HFFc6 (cell line): ENCODE results near the gene LRRC1. TPM values are rescaled to one million over a fixed set of nuclear protein-coding genes. Genes with fewer than 3 reads are reported as not detected.

ENCODE experiments used
- DNase-seq: peaks from one replicate; pipeline ENCODE4 v3.0.0-alpha.2; 2018
- H3K27ac Mint-ChIP-seq: 2 replicates; pipeline ENCODE4 v1.8.0; 2020; ENCODE audit warnings: mild to moderate bottlenecking, mixed read lengths
- H3K27me3 Mint-ChIP-seq: 2 replicates; pipeline ENCODE4 v1.8.0; 2021; ENCODE audit warnings: mild to moderate bottlenecking, moderate library complexity, mixed read lengths; ENCODE audit not compliant: insufficient read depth
- H3K36me3 Mint-ChIP-seq: 2 replicates; pipeline ENCODE4 v1.8.0; 2021; ENCODE audit warnings: low read depth, mixed read lengths
- H3K4me1 Mint-ChIP-seq: 2 replicates; pipeline ENCODE4 v1.8.0; 2020; ENCODE audit warnings: low read depth, mixed read lengths
- H3K4me3 Mint-ChIP-seq: 2 replicates; pipeline ENCODE4 v1.8.0; 2020; ENCODE audit warnings: mild to moderate bottlenecking, moderate library complexity, mixed read lengths
- H3K9me3 Mint-ChIP-seq: 2 replicates; pipeline ENCODE4 v1.8.0; 2020; ENCODE audit warnings: mild to moderate bottlenecking, mixed read lengths
- CTCF ChIP-seq: fragments of 200-600 bp; sonication (generic); IDR thresholded peaks from 2 replicates; pipeline ENCODE4 v1.5.0; 2021; ENCODE audit warnings: antibody characterized with exemption, mild to moderate bottlenecking
- total RNA-seq, 6 experiments: library from RNA; stranded (reverse); fragmentation: NEBNext Ultra II Directional; extraction: Animal tissue kit (Norgen Biotek cat#: 25700); gene quantifications; 2 replicates in 1 of 6; 3 replicates in 5 of 6; pipeline ENCODE4 v1.2.3, GENCODE V29; 2021

The LRRC1 gene
- total RNA-seq, 6 experiments from 2014 or later: 9.3 to 12.0 (median 10.8) TPM

DNA sequence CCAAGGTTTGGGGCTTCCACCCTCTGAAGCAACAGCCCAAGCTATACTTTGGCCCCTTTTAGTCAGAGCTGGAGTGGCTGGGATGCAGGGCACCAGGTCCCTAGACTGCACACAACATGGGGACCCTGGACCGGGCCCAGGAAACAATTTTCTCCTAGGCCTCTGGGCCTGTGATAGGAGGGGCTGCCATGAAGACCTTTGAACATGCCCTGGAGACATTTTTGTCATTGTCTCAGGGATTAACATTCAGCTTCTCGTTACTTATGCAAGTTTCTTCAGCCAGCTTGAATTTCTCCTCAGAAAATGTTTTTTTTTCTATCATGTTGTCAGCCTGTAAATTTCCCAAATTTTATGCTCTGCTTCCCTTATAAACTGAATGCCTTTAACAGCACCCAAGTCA, 82.3 kb downstream of the LRRC1 start:
- Mint-ChIP-seq H3K9me3 (no peaks in the 10 kb centered on the region), H3K27me3 (no peaks in the 10 kb centered on the region), H3K4me3 (no peak overlapping the region), H3K36me3 (peaks cover 9% of the 10 kb centered on the region; the same call in 1 of the 2 replicates), H3K27ac (no peak overlapping the region), H3K4me1 (peaks cover 7% of the 10 kb centered on the region)
- TF ChIP-seq CTCF: no peak
- no peak for DNase-seq

GRCh38 chr6:53878808-53879207, 84.0 kb downstream of the LRRC1 start:
- TF ChIP-seq CTCF: no peak
- no peak overlapping the region for H3K4me3 Mint-ChIP-seq
- peaks cover 13% of the 10 kb centered on the region; the same call in 1 of the 2 replicates for H3K36me3 Mint-ChIP-seq
- H3K9me3 Mint-ChIP-seq: no peaks in the 10 kb centered on the region
- no peak overlapping the region for H3K27ac Mint-ChIP-seq
- no peaks in the 10 kb centered on the region for H3K27me3 Mint-ChIP-seq
- no peak for DNase-seq
- H3K4me1 Mint-ChIP-seq: peaks cover 3% of the 10 kb centered on the region

DNA sequence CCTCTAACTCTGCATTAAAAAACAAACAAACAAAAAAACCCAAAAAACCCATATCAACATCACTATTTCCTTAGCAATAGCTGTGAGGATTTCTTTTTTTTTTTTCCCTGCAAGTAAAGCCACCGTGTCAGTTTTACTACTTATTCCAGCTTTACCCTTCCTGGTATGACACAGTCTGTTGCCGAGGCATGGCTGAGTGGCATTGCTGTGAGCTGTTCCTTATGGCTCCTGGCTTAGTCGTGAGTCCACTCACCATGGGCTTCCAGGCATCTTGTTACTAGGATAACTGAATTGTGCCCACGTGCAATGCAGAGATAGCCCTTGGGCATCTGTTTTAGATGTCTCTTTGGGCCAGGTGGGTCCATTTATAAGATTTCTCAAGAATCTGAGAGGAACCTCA, 84.8 kb downstream of the LRRC1 start:
- peak; percentile 28 for DNase-seq
- Mint-ChIP-seq H3K4me3 (no peak overlapping the region), H3K4me1 (no peaks in the 10 kb centered on the region; the same call in 1 of the 2 replicates), H3K27ac (no peak overlapping the region), H3K9me3 (no peaks in the 10 kb centered on the region), H3K36me3 (peaks cover 13% of the 10 kb centered on the region; the same call in 1 of the 2 replicates), H3K27me3 (no peaks in the 10 kb centered on the region)
- TF ChIP-seq CTCF: no peak

GRCh38 chr6:53887316-53887715, 92.5 kb downstream of the LRRC1 start:
- no peaks in the 10 kb centered on the region for H3K27me3 Mint-ChIP-seq
- H3K36me3 Mint-ChIP-seq: 0 out of 2 replicates have a peak, but pooled peaks cover 5% of the 10 kb centered on the region
- DNase-seq: no peak
- peaks cover 30% of the 10 kb centered on the region for H3K4me1 Mint-ChIP-seq
- H3K27ac Mint-ChIP-seq: no peak overlapping the region
- H3K9me3 Mint-ChIP-seq: no peaks in the 10 kb centered on the region
- no peak for TF ChIP-seq CTCF
- no peak overlapping the region for H3K4me3 Mint-ChIP-seq

GRCh38 chr6:53888931-53889330, 94.1 kb downstream of the LRRC1 start:
- Mint-ChIP-seq H3K27me3 (no peaks in the 10 kb centered on the region), H3K4me3 (no peak overlapping the region; the same call in 1 of the 2 replicates), H3K4me1 (peaks cover 32% of the 10 kb centered on the region), H3K9me3 (no peaks in the 10 kb centered on the region), H3K27ac (peak overlapping the region; percentile 14), H3K36me3 (no peaks in the 10 kb centered on the region)
- DNase-seq: peak; percentile 53
- no peak for TF ChIP-seq CTCF

GRCh38 chr6:53889365-53889764, 94.6 kb downstream of the LRRC1 start:
- Mint-ChIP-seq H3K36me3 (no peaks in the 10 kb centered on the region), H3K4me3 (no peak overlapping the region; the same call in 1 of the 2 replicates), H3K9me3 (no peaks in the 10 kb centered on the region), H3K27me3 (no peaks in the 10 kb centered on the region), H3K4me1 (peaks cover 37% of the 10 kb centered on the region), H3K27ac (peak overlapping the region; percentile 14; the same call in 1 of the 2 replicates)
- no peak for DNase-seq
- TF ChIP-seq CTCF: no peak
